ENCODE data around the gene CDKN2C.
"Not testable (repeated sequence)": the region's sequence is repeated elsewhere in the genome, so short reads cannot be mapped to it uniquely, and the experiment has no call there.

CDKN2C gene

GRCh38 chr1:50969611-50970508, at the start of gene CDKN2C:
TSS of gene CDKN2C (plus strand) at chr1:50970245. CDS start at chr1:50970369, 124 bp downstream.
- DNase-seq (ENCODE audit: low read depth) = peak; percentile 96

GRCh38 chr1:50920409-50920808, 49.6 kb upstream of the CDKN2C start:
- no peak for DNase-seq (ENCODE audit: low read depth)

GRCh38 chr1:50921029-50921428, 49.0 kb upstream of the CDKN2C start:
- DNase-seq (ENCODE audit: low read depth) = no peak

- no peak for DNase-seq (ENCODE audit: low read depth)
Observed at GRCh38 chr1:50923564-50923963, 46.5 kb upstream of the CDKN2C start.

GRCh38 chr1:50929376-50929958, 40.6 kb upstream of the CDKN2C start:
- peak; percentile 55 for DNase-seq (ENCODE audit: low read depth)

GRCh38 chr1:50930193-50930592, 39.9 kb upstream of the CDKN2C start:
- DNase-seq (ENCODE audit: low read depth) = no peak

- no peak for DNase-seq (ENCODE audit: low read depth)
Observed at GRCh38 chr1:50930965-50931737, 38.9 kb upstream of the CDKN2C start.

GRCh38 chr1:50932043-50932442, 38.0 kb upstream of the CDKN2C start:
- not testable (repeated sequence) for DNase-seq (ENCODE audit: low read depth)

GRCh38 chr1:50933770-50934169, 36.3 kb upstream of the CDKN2C start:
- not testable (repeated sequence) for DNase-seq (ENCODE audit: low read depth)

GRCh38 chr1:50934838-50935237, 35.2 kb upstream of the CDKN2C start:
- no peak for DNase-seq (ENCODE audit: low read depth)

GRCh38 chr1:50935276-50935675, 34.8 kb upstream of the CDKN2C start:
- peak; percentile 38 for DNase-seq (ENCODE audit: low read depth)

GRCh38 chr1:50936321-50936720, 33.7 kb upstream of the CDKN2C start:
- DNase-seq (ENCODE audit: low read depth) = peak; percentile 52

- no peak for DNase-seq (ENCODE audit: low read depth)
Observed at GRCh38 chr1:50940291-50940690, 29.8 kb upstream of the CDKN2C start.

GRCh38 chr1:50942334-50942733, 27.7 kb upstream of the CDKN2C start:
- DNase-seq (ENCODE audit: low read depth) = no peak

- DNase-seq (ENCODE audit: low read depth) = no peak
Observed at GRCh38 chr1:50949286-50949982, 20.6 kb upstream of the CDKN2C start.

GRCh38 chr1:50950396-50950795, 19.6 kb upstream of the CDKN2C start:
- no peak for DNase-seq (ENCODE audit: low read depth)

GRCh38 chr1:50952566-50952965, 17.5 kb upstream of the CDKN2C start:
- DNase-seq (ENCODE audit: low read depth) = not testable (repeated sequence)

GRCh38 chr1:50955116-50955515, 14.9 kb upstream of the CDKN2C start:
- no peak for DNase-seq (ENCODE audit: low read depth)

- peak; percentile 54 for DNase-seq (ENCODE audit: low read depth)
Observed at GRCh38 chr1:50959303-50959912, 10.6 kb upstream of the CDKN2C start.

GRCh38 chr1:50959913-50960844, 9.9 kb upstream of the CDKN2C start, which contains the start of gene FAF1:
TSS of gene FAF1 (minus strand) at chr1:50960267. CDS start at chr1:50959811, 456 bp downstream.
- DNase-seq (ENCODE audit: low read depth) = peak; percentile 95
